Activated T-helper 1 cell treated with anti-CD3 and anti-CD28 coated beads, Interleukin-2, amount 50 U/mL, for 16 hours (primary cell): Measurements from ENCODE around the gene HSPB8.
"Not testable (repeated sequence)": the region's sequence is repeated elsewhere in the genome, so short reads cannot be mapped to it uniquely, and the experiment has no call there.

ENCODE experiments used
- DNase-seq, 2 donors: peaks; one replicate each; pipeline ENCODE4 v3.0.0-alpha.2; 2020; ENCODE audit warnings: low read depth in 1 of 2, low spot score in 1 of 2

HSPB8 gene

GRCh38 chr12:119204671-119205285, 26.0 kb downstream of the HSPB8 start:
- DNase-seq, result no peak

GRCh38 chr12:119206348-119207062, 27.8 kb downstream of the HSPB8 start:
- DNase-seq, result no peak

GRCh38 chr12:119207063-119207560, 28.4 kb downstream of the HSPB8 start:
- DNase-seq, result no peak

GRCh38 chr12:119208626-119209061, 29.9 kb downstream of the HSPB8 start:
- no peak for DNase-seq

- DNase-seq, result no peak
These were observed 33.2 kb downstream of the HSPB8 start for GRCh38 chr12:119211884-119212283.

GRCh38 chr12:119216084-119216483, 37.4 kb downstream of the HSPB8 start:
- DNase-seq, result no peak

GRCh38 chr12:119218875-119219274, 40.1 kb downstream of the HSPB8 start:
- not testable (repeated sequence) for DNase-seq

GRCh38 chr12:119222222-119222951, 43.7 kb downstream of the HSPB8 start:
- DNase-seq, result no peak

GRCh38 chr12:119225454-119225853, 46.7 kb downstream of the HSPB8 start:
- DNase-seq, result no peak

GRCh38 chr12:119227292-119227691, 48.6 kb downstream of the HSPB8 start:
- no peak for DNase-seq

GRCh38 chr12:119229205-119229604, 50.5 kb downstream of the HSPB8 start:
- no peak for DNase-seq

- no peak for DNase-seq
These were observed 51.1 kb downstream of the HSPB8 start for GRCh38 chr12:119229837-119230236.

GRCh38 chr12:119230807-119231206, 52.1 kb downstream of the HSPB8 start:
- DNase-seq, result no peak

GRCh38 chr12:119231774-119232173, 53.0 kb downstream of the HSPB8 start:
- no peak for DNase-seq

GRCh38 chr12:119235197-119235751, 56.5 kb downstream of the HSPB8 start:
- DNase-seq, result no peak

- DNase-seq, result no peak
These were observed 57.6 kb downstream of the HSPB8 start for GRCh38 chr12:119236372-119236771.

GRCh38 chr12:119239040-119239439, 60.3 kb downstream of the HSPB8 start:
- no peak for DNase-seq

- no peak for DNase-seq
These were observed 62.3 kb downstream of the HSPB8 start for GRCh38 chr12:119241049-119241448.

- no peak for DNase-seq
These were observed 62.9 kb downstream of the HSPB8 start for GRCh38 chr12:119241580-119242169.
